ENCODE results near the gene GUCA2B. TPM values are rescaled to one million over a fixed set of nuclear protein-coding genes. Genes with fewer than 3 reads are reported as not detected.

GUCA2B gene
- total RNA-seq, 1 experiment from 2014 or later = not detected

DNA sequence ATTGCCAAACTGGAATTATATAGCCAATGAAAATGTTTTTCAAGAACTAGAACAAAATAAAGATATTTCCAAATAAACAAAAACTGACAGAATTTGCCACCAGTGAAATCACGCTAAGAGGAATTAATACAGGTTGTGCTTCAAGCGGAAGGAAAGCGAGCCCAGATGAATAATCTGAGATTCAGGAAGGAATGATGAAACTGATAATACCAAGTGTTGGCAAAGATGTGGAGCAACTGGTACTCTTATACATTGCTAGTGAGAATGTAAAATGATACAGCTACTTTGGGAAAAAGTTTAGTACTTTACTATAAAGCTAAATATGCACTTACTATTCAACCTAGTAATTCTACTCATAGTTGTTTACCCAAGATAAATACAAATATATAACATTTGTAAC is 30.8 kb upstream of the GUCA2B start:
- H3K56ac ChIP-seq (ENCODE audit: insufficient read length, low read depth, low read length) = no peak overlapping the region
- no peak overlapping the region for H3K18ac ChIP-seq (ENCODE audit: insufficient read length, low read depth, low read length)
- H3K36me3 Mint-ChIP-seq (ENCODE audit: insufficient read depth in 1 of 3, low read depth in 3 of 3) = no peaks in the 10 kb centered on the region; a peak in 1 of 7 replicates
- H3K4me2 ChIP-seq (ENCODE audit: insufficient read depth, insufficient read length, low read length) = no peak overlapping the region
- peaks cover 4 to 10% of the 10 kb centered on the region in 2 experiments; a peak in 3 of 5 replicates for H3K9me3 Mint-ChIP-seq
- WGBS (ENCODE audit: extremely low coverage, insufficient read length, low lambda C conversion rate) = no CpG with 5 or more reads among the region's 3 CpGs
- H4K91ac ChIP-seq (ENCODE audit: insufficient read length, low read depth, low read length) = no peak overlapping the region
- H2BK15ac ChIP-seq (ENCODE audit: low read depth, low read length) = no peak overlapping the region
- H3K23me2 ChIP-seq (ENCODE audit: insufficient read length, low read depth, low read length, poor library complexity, severe bottlenecking) = no peaks in the 10 kb centered on the region
- H2BK12ac ChIP-seq (ENCODE audit: insufficient read length, low read depth, low read length) = no peak overlapping the region
- H3K27ac Mint-ChIP-seq = no peak overlapping the region
- no peak overlapping the region for H3K27ac ChIP-seq (ENCODE audit: insufficient read length, low read depth, low read length)
- no peak overlapping the region for H3K14ac ChIP-seq (ENCODE audit: insufficient read depth, low read length)
- peaks cover 3 to 5% of the 10 kb centered on the region in 2 experiments for H3K4me1 Mint-ChIP-seq
- TF ChIP-seq, protein P1, sequence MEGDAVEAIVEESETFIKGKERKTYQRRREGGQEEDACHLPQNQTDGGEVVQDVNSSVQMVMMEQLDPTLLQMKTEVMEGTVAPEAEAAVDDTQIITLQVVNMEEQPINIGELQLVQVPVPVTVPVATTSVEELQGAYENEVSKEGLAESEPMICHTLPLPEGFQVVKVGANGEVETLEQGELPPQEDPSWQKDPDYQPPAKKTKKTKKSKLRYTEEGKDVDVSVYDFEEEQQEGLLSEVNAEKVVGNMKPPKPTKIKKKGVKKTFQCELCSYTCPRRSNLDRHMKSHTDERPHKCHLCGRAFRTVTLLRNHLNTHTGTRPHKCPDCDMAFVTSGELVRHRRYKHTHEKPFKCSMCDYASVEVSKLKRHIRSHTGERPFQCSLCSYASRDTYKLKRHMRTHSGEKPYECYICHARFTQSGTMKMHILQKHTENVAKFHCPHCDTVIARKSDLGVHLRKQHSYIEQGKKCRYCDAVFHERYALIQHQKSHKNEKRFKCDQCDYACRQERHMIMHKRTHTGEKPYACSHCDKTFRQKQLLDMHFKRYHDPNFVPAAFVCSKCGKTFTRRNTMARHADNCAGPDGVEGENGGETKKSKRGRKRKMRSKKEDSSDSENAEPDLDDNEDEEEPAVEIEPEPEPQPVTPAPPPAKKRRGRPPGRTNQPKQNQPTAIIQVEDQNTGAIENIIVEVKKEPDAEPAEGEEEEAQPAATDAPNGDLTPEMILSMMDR (conservative IDR thresholded peaks at IDR 0.05) = no peak
- H3K79me2 ChIP-seq (ENCODE audit: insufficient read depth, low read length) = no peaks in the 10 kb centered on the region
- no peak for DNase-seq
- H3K9me3 ChIP-seq (ENCODE audit: control insufficient read depth, low read depth, low read length) = no peaks in the 10 kb centered on the region
- H2AFZ ChIP-seq (ENCODE audit: low read length) = no peak overlapping the region
- no peak overlapping the region for H2BK120ac ChIP-seq (ENCODE audit: low read depth, low read length, poor library complexity, severe bottlenecking)
- no peaks in the 10 kb centered on the region for H3K27me3 ChIP-seq (ENCODE audit: insufficient read depth, low read length)
- H4K20me1 ChIP-seq (ENCODE audit: control insufficient read depth, insufficient read depth, insufficient read length) = no peaks in the 10 kb centered on the region
- H3T11ph ChIP-seq (ENCODE audit: low read length) = no peak overlapping the region
- H3K79me1 ChIP-seq (ENCODE audit: insufficient read depth, low read depth, low read length, poor library complexity, severe bottlenecking) = no peaks in the 10 kb centered on the region
- no peak overlapping the region for H3K4ac ChIP-seq (ENCODE audit: low read depth, low read length)
- no peak overlapping the region for H4K8ac ChIP-seq (replicated peaks; ENCODE audit: insufficient read length, low read depth, low read length)
- no peak overlapping the region for H4K5ac ChIP-seq (ENCODE audit: insufficient read length, low read depth, low read length)
- peaks cover 5% of the 10 kb centered on the region for H3K27me3 Mint-ChIP-seq (ENCODE audit: low read depth)
- no peak overlapping the region for H2AK5ac ChIP-seq (ENCODE audit: insufficient read length, low read length)
- no peak overlapping the region for H3K4me3 Mint-ChIP-seq
- no peak overlapping the region for H3K9ac ChIP-seq (ENCODE audit: extremely low read depth, insufficient read length, low read length)
- H2BK20ac ChIP-seq (ENCODE audit: low read depth, low read length, poor library complexity, severe bottlenecking) = no peak overlapping the region
- H3K4me1 ChIP-seq (ENCODE audit: insufficient read depth, low read length) = peaks cover 2% of the 10 kb centered on the region; the same call in 1 of the 2 replicates
- H2BK5ac ChIP-seq (ENCODE audit: insufficient read length, low read length) = no peak overlapping the region
- H3K23ac ChIP-seq (ENCODE audit: insufficient read length, low read depth, low read length) = no peak overlapping the region
